HG03097 (cell line): ENCODE measurements around the gene CACNA1D.

Source experiments
- ATAC-seq: cut with Tn5 transposase; IDR thresholded peaks from one replicate; pipeline ENCODE4 v1.9.1; 2021; ENCODE audit not compliant: unreplicated experiment, low FRiP score

The CACNA1D gene

DNA sequence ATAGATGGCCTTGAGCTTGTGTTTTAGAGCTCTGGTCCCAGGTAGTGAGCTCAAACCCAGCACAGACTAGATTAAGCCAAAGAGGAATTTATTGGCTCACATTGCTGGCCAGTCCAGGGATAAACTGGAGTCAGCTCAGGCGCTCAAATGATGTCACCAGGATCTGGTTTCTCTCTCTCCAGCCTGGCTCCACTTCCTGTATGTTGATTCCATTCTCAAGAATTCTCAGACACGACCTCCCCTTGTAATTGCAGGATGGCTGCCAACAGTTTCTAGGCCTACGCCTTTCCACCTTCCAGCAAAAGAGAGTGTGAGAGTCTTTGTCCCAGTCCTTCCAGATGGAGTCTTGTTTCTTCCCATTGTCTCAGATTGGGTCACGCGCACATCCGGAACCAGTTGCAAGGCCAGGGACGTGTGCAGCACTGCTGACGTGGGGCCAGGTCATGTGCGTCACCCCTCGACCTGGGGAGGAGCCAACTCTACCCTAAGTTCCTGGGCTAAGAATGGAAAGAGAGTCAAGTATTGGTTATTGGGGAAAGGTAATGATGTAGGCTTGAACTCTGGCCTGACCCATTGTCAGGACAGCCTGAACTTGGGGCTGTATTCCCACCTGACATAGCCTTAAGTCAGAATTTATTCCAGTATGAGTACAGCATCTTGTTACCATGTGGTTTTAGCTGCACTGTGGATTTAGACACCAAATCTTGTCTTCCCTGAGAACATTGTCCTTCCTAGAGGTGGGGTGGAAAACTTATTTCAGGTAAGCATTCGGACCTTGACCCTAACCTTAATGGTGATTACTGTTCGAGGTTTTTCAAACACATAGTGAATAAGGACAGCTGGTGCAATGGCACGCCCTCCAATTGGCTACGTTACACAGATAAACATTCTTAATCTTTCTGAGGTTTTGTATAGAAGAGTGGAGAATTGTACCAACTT lies 31.6 kb downstream of the CACNA1D start:
- ATAC-seq, result no peak

DNA sequence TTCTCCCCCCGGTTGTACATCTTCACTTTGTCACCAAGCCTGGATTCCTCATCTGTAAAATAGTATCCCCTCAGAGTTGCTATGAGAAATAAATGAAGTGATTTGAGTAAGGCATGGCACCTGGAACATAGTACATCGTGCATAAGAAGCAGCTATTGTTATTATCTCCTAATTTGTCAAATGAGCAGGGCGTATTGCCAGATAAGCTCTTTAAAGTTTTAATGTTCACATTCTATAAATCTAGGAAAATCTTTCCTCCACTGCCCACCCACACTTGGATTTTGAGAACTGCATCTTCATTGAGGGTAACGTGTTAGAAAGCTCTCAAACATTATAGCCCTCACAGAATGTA lies 32.3 kb downstream of the CACNA1D start:
- ATAC-seq, result no peak

GRCh38 chr3:53530205-53530604 lies 35.8 kb downstream of the CACNA1D start:
- ATAC-seq, result no peak

DNA sequence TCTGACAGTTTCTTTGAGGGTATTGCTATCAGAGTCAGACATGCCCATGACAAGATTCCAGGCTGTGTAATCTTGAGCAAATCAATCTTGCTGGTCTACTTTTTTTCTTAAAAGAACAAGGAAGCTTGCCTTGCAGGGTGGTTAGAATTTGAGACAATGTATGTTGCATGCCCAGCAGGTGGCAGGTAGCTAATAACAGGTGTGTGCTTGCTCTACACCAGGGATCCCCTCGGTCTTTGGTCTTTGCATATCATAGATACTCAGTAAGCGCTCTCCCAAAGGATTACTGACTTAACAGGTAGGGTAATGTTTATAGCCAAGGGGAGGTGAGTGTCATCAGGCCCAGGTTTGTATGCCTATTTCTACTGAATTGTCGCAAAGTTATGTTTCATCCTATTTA lies 37.3 kb downstream of the CACNA1D start:
- no peak for ATAC-seq

- ATAC-seq, result no peak
Measured at GRCh38 chr3:53533472-53533871, 39.1 kb downstream of the CACNA1D start.

GRCh38 chr3:53534216-53534615 lies 39.8 kb downstream of the CACNA1D start:
- ATAC-seq, result no peak

DNA sequence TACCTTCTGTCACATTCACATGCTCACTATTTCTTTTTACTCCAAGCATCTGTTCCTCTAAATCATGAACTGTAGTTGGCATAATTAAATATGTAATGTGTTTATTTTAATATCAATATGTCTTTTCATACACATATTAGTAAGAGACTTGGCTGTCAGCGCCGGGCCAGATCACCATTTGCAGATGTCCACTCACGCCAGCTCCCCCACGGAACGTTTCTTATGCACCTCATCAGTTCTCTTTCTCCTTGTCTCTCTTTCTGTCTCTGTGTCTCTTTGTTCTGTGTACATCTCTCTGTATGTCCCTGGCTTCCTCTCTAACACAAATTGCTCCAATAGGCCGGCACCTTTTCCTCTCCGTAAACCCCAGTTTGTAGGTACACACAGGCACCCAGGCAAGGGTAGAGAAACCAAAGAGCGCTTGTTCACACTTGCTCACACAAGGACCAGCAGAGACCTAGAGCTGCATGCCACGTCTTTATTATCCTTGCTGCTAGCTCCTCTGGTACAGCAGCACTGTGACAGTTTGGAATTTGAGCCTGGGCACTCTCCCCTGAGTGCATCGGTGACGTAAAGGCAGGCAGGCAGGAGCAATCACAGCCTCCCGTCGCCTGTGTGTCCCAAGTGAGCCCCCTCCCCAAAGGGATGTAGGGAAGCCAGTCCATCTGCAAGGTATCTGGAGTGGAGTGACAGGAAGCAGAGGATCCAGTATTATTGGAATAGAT lies 40.4 kb downstream of the CACNA1D start:
- no peak for ATAC-seq

DNA sequence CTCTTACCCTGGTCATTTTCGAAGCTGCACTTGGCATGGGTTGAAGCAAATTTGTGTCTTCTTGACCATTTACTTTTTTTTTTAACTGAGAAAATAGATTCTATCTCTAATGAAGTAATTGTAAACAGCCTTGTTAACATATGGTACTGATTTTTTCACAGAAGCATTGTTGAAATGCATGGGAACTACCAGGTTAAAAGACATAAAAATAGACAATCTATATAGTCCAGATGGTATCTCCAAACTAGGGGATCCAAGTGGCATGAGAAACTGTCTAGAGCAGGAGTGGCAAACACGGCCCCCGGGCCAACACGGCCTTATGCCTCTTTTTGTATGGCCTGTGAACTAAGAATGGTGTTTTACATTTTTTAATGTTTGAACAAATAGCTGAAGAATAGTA lies 41.9 kb downstream of the CACNA1D start:
- no peak for ATAC-seq

DNA sequence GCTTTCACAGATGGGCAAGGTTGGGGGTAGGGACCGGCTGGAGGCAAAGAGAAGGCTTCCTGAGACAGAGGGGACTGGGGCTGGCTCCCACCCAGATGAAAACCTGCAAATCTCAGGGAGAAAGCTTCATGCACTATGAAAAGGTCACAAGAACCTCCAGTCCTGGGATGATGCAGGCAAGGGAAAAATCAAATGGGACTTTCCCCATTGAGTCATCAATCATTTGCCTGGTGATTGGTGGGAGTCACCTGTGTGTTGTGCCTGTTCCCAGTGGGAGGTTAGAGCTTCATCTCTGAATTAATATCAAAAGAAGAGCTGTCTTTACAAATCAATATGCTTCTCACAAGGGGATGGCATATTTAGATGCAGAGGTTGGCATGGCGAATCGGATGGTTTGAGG lies 49.9 kb downstream of the CACNA1D start:
- ATAC-seq, result no peak

DNA sequence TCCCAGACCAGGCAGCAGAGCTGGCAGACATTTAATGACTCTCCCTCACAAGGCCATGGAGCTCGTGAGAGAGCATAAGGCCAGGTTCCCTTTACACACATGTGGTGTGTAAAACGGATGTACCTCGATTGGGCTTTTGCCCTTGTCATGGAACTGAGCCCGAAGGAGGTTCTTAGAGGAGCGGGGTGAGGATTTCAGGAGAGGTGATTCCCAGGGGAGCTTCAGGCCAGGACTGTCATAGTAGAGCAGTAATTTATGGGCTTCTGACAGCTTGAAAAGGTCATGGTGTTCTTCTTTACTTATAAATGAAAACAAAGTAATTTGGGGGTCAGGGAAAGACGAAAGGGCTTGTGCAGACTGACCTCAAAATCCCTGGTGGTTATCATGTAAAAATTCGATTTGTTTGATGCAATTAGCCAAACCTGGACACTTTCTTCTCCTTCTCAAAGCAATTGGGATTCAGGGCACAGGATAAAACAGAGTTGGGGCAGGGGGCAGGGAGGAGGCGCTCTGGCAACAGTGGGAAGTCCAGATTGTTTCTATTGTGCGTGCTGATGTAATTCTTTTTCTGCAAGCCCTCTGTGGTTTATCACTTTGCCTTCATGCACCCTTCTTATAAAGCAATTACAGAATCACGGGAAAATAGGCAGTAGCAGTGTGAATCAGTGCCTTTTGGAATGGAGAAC lies 51.0 kb downstream of the CACNA1D start:
- ATAC-seq, result no peak

DNA sequence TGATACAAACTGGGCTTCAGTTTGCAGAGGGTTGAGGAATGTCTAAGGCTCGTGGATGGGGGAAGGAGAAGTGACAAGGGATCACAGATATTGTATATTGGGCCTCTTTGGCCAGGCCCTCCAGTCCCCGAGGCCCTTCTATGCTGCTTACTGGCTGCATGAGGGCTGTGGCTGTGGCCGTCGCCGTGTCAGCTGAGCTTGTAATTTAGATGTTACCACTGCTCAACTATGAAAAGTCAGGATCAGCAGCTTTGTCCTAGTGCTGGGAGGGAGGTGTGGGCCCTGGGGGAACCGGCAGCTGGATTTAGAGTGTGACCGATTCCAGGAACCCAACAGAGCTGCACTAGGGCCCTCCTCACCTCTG lies 51.6 kb downstream of the CACNA1D start:
- ATAC-seq, result no peak

GRCh38 chr3:53547327-53547726 lies 52.9 kb downstream of the CACNA1D start:
- no peak for ATAC-seq

- ATAC-seq, result no peak
Measured at GRCh38 chr3:53550005-53550620, 55.7 kb downstream of the CACNA1D start.

GRCh38 chr3:53551324-53551723 lies 56.9 kb downstream of the CACNA1D start:
- ATAC-seq, result no peak

GRCh38 chr3:53552730-53553129 lies 58.3 kb downstream of the CACNA1D start:
- ATAC-seq, result no peak

DNA sequence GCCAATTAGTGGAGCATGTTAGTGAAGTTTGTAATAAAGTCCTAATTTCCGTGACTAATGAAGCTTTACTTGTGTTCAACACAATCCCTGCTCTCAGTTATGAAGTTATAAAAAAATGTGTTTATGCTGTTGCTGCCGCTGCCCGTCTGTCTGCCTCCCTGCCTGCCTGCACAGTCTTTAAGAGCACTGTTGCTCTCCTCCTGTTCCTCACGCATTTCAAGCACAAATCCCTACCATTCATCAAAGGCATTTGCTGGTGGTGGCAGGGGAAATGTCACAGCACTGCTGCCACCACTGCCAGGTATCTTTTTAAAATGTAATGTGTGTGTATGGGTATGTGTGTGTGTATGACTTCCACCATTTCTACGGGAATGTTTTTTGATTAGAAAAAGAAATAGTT lies 58.8 kb downstream of the CACNA1D start:
- ATAC-seq, result no peak

- peak; percentile 70 for ATAC-seq
Measured at GRCh38 chr3:53554559-53555067, 60.2 kb downstream of the CACNA1D start.

GRCh38 chr3:53555068-53555588 lies 60.7 kb downstream of the CACNA1D start:
- peak; percentile 64 for ATAC-seq

DNA sequence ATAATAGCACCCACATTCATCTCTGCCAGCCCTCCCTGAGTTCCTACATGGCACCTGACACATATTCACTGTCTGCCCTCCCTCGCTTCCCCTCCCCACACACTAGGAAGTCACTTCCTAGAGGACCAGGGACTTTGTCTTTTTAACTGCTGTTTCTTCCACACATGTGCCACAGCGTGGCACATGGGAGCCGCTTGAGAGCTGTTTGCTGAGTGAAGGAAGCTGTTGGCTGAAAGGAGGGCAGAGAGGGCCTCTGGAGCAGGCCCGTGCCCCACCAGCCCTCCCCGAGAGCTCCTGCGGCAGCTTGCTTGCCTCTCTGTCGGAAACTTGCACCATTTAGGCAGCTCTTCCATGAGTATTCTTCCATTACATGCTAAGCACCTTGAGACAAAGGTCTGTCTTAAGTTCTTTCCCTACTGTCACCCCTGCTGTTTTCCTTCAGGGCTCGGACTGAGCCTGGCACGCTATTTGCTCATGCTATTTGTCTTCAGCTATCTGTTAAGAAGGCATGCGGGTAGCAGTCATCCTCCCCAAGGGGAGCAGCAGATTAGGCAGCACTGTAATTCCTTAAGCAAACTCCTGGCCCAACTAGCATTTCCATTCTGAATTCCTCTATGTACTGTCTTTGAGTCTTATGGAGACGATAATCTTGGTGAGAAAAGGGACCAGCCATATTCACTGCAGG lies 72.2 kb downstream of the CACNA1D start:
- no peak for ATAC-seq

DNA sequence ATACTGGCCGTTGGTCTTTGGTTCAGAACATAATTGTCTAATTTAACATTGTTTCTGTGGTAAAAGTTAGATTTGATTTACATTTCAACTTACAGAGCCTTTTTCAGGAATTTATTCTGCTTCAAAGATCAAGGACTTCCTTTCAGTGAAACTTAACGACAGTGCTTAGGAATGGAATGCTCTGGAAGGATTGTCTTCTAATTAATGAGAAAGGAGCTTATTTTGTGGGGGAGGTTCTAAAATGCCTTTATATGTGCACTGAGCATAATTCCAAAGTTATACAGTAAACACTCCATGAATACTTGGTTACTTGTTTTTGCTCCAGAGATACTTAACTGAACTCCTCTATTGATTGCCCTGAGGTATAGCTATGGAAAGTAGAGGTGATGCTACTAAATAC lies 75.7 kb downstream of the CACNA1D start:
- no peak for ATAC-seq
